NCI-H460 (cell line): Measurements from ENCODE around the gene PHAX. TPM values are rescaled to one million over a fixed set of nuclear protein-coding genes. Genes with fewer than 3 reads are reported as not detected.
"Not testable (repeated sequence)": the region's sequence is repeated elsewhere in the genome, so short reads cannot be mapped to it uniquely, and the experiment has no call there.

Experiments used
- DNase-seq: peaks from one replicate; pipeline ENCODE4 v3.0.0-alpha.2; 2016; ENCODE audit warnings: low read depth; ENCODE audit errors: extremely low read depth
- small RNA-seq, 2 experiments: library from RNA; depleted of rRNA; stranded (forward); fragments of <200 nt; gene quantifications; one replicate each; pipeline ENCODE3, GENCODE V24; 2014
- total RNA-seq: library from RNA; depleted of rRNA; stranded (reverse); fragments of >200 nt; shearing (Covaris generic); gene quantifications from 2 replicates; pipeline ENCODE4 v1.2.3, GENCODE V29; 2014; rRNA removed

PHAX gene
- total RNA-seq, 1 experiment from 2014 or later: 62.6 TPM

GRCh38 chr5:126650463-126650862, 49.7 kb downstream of the PHAX start:
- DNase-seq: no peak

GRCh38 chr5:126651013-126651577, 50.3 kb downstream of the PHAX start:
- no peak for DNase-seq

GRCh38 chr5:126656401-126657007, 55.8 kb downstream of the PHAX start:
- DNase-seq: peak; percentile 44

GRCh38 chr5:126658561-126658960, 57.8 kb downstream of the PHAX start:
- no peak for DNase-seq

GRCh38 chr5:126659805-126660482, 59.2 kb downstream of the PHAX start:
- DNase-seq: no peak

GRCh38 chr5:126664586-126664985, 63.8 kb downstream of the PHAX start:
- no peak for DNase-seq

GRCh38 chr5:126670109-126670508, 69.4 kb downstream of the PHAX start:
- DNase-seq: not testable (repeated sequence)

- DNase-seq: not testable (repeated sequence)
Observed at GRCh38 chr5:126671681-126672080, 70.9 kb downstream of the PHAX start.

- DNase-seq: no peak
Observed at GRCh38 chr5:126673477-126673876, 72.7 kb downstream of the PHAX start.

GRCh38 chr5:126674145-126674544, 73.4 kb downstream of the PHAX start:
- no peak for DNase-seq

GRCh38 chr5:126675338-126675737, 74.6 kb downstream of the PHAX start:
- no peak for DNase-seq

- peak; percentile 71 for DNase-seq
Observed at GRCh38 chr5:126676195-126676624, 75.5 kb downstream of the PHAX start.

Small RNAs within 50 kb of the gene (small RNA-seq; reads per million reads assigned to genes)
- 0 reads per million in 2 experiments for gene BOLA3P3
- 0 reads per million in 2 experiments for gene RNU6-290P

Other genes starting within 250 kb of the PHAX start
- not detected in 2 replicates for gene GRAMD2B, start 177.5 kb upstream of the PHAX start, total RNA-seq
- 21.2 and 27.2 TPM in 2 replicates for gene ALDH7A1, start 5.7 kb upstream of the PHAX start, total RNA-seq
- 60.0 and 67.1 TPM in 2 replicates for gene LMNB1, start 176.2 kb downstream of the PHAX start, total RNA-seq